ENCODE measurements around the gene MEST.
"Not testable (repeated sequence)": the region's sequence is repeated elsewhere in the genome, so short reads cannot be mapped to it uniquely, and the experiment has no call there.

MEST gene, protein sequence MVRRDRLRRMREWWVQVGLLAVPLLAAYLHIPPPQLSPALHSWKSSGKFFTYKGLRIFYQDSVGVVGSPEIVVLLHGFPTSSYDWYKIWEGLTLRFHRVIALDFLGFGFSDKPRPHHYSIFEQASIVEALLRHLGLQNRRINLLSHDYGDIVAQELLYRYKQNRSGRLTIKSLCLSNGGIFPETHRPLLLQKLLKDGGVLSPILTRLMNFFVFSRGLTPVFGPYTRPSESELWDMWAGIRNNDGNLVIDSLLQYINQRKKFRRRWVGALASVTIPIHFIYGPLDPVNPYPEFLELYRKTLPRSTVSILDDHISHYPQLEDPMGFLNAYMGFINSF

GRCh38 chr7:130491841-130492522 is at the start of gene MEST:
TSS of gene MEST (plus strand) at chr7:130492085. CDS start at chr7:130492314, 229 bp downstream.
- DNase-seq (ENCODE audit: low read depth): no peak

- no peak for DNase-seq (ENCODE audit: low read depth)
These were observed 49.3 kb upstream of the MEST start for GRCh38 chr7:130442601-130443000.

GRCh38 chr7:130444234-130444633 is 47.7 kb upstream of the MEST start:
- DNase-seq (ENCODE audit: low read depth): no peak

GRCh38 chr7:130444751-130445407 is 47.0 kb upstream of the MEST start:
- no peak for DNase-seq (ENCODE audit: low read depth)

GRCh38 chr7:130446259-130446658 is 45.6 kb upstream of the MEST start:
- no peak for DNase-seq (ENCODE audit: low read depth)

DNA sequence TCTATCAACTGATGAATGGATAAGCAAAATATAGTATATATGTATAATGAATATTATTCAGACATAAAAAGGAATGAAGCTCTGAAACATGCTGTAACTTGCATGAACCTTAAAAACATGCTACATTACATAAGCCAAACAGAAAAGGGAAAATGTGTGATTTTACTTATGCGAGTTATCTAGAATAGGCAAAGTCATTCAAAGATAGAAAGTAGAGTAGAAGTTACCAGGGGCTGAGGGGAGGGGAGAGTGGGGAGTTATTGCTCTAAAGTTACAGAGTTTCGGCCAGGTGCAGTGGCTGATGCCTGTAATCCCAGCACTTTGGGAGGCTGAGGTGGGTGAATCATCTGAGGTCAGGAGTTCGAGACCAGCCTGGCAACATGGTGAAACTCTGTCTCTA is 40.5 kb upstream of the MEST start:
- not testable (repeated sequence) for DNase-seq (ENCODE audit: low read depth)

GRCh38 chr7:130452951-130453350 is 38.9 kb upstream of the MEST start:
- DNase-seq (ENCODE audit: low read depth): no peak

GRCh38 chr7:130454959-130455358 is 36.9 kb upstream of the MEST start:
- no peak for DNase-seq (ENCODE audit: low read depth)

- DNase-seq (ENCODE audit: low read depth): no peak
These were observed 33.6 kb upstream of the MEST start for GRCh38 chr7:130458257-130458656.

DNA sequence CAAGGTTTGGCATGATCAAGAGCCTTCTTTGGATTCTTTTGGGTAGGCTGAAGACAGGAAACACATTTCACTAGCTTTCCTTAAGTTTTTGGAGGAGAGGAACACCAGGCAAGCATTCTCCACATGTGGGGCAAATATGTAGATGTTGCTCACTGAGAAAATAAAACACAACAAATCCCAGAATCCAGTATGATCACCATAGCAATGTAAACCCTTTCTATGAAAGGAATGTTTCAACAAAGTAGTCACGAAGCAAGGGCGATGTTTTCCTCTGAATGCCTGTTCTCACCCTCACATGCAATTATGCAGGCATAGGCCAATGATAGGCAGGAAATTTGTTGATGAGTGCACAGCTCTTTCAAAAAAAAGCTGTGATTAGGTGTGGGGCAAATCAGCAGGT is 30.6 kb upstream of the MEST start:
- DNase-seq (ENCODE audit: low read depth): no peak

DNA sequence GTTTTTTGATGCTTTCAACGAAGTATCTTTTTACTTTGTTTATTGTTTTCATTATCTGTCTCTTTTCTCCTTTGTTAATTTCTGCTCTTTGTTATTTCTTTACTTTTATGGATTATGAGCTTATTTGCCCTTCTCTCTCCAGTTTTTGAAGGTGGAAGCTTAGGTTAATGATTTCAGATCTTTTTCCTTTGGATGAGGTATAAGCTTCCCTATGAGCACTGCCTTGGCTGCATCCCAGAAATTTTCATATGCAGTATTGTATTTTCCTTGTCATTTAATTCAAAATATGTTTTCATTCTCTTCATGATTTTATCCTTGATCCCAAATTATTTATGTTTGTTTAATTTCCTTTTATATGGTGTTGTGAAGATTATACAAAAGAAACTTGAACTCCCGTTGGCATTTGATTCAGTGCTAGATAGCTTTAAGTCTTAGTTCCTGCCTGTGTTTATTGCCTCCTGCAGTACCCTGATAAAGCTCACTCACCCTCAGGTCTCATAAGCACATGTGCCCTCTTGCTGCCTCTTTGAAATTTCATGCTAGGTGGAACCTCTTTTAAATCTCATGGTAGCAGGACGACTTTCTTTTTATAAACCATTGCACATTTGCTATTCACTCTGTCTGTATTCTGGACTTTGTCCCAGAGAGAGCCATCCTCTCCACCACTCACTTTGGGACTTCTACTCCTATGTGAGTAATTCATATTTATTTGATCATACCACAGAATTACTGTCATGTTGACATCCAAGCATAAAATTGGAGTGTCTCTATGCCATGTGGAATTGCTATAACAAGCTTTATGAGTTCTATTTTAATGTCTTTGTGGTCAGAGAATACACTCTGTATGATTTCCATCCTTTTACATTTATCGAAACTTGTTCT is 28.1 kb upstream of the MEST start:
- DNase-seq (ENCODE audit: low read depth): no peak

- DNase-seq (ENCODE audit: low read depth): no peak
These were observed 23.3 kb upstream of the MEST start for GRCh38 chr7:130468612-130469011.

- DNase-seq (ENCODE audit: low read depth): no peak
These were observed 19.9 kb upstream of the MEST start for GRCh38 chr7:130471974-130472373.

- DNase-seq (ENCODE audit: low read depth): no peak
These were observed 18.6 kb upstream of the MEST start for GRCh38 chr7:130473289-130473688.

- no peak for DNase-seq (ENCODE audit: low read depth)
These were observed 18.0 kb upstream of the MEST start for GRCh38 chr7:130473876-130474275.

GRCh38 chr7:130475776-130476175 is 16.1 kb upstream of the MEST start:
- DNase-seq (ENCODE audit: low read depth): no peak

DNA sequence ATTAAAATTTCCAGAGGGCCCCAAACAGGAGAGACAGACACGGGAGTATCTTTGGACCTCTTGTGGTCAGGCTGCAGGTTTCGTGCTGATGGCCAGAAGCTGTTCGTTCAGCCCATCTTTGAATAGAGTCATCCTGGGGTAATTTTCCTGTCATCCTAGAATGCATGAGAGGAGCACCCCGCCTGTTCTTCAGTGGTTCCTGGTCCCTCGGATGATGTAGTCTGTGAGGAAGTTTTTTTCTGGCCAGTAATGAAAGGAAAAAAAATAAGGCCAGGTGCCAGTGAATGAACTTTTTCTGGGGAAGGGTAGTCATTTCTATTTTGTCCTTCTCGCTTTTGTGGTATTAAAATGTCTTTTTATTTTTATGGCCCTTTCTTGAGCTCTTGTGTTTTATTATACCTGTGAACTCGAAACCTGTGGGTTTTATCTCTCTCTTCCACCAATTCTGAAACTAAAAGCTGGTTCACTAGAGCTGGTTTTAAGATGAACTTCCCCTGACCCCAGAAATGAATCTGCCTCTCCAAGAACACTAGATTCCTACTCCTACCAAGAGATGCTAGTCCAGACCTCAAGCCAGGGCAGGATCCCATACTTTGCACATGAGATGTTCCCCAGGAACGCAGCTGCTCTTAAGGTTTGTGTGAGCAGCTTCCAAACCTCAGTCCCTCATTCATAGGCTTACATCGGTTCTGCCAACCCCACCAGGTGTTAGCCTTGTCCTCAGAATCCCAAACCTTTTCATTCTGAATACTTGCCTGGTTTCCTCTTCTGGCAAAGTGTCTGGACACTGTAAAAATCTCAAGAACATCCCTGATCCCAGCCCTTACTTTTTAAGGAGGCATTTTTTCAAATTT is 15.4 kb upstream of the MEST start:
- DNase-seq (ENCODE audit: low read depth): peak; percentile 64

DNA sequence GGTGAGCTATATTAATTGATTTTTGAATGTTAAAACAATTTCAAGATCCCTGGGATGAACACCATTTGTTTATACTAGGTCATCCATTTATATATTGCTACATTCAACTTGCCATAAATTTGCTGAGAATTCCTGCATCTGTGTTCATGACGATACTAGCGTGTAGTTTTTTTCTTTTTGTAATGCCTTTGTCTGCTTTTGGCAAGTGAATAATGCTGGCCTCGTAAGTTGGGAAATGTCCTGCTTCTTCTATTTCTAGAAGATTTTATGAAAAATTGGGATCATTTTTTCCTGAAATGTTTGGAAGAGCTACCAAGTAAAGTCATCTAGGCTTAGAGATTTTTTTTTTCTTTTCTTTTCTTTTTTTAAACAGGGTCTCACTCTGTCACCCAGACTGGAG is 12.9 kb upstream of the MEST start:
- DNase-seq (ENCODE audit: low read depth): no peak

- no peak for DNase-seq (ENCODE audit: low read depth)
These were observed 12.0 kb upstream of the MEST start for GRCh38 chr7:130479716-130480400.

GRCh38 chr7:130481898-130482297 is 10.0 kb upstream of the MEST start:
- no peak for DNase-seq (ENCODE audit: low read depth)

DNA sequence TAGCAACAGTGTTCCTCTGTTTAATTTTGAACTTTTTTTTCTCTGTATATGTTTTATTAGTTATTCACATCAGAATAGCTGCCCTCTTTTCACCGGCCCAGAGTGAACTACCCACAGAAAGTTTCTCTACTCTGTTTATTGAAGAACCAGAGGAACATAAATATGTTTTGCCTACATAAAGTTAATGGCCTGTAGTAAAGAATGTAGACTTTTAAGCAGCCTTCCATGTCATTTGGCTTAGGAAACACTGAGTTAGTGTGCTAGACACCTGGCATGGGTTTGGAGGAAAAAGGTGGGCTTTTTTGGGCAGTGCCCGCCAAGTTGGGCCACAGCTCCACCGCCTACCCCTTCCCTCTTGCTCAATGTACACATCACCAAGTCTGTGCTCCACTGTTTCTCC is 8.9 kb upstream of the MEST start:
- DNase-seq (ENCODE audit: low read depth): no peak

Measured in non-pigmented ciliary epithelial cell (primary cell).